Measurements from ENCODE around the gene ETNPPL. TPM values are rescaled to one million over a fixed set of nuclear protein-coding genes. Genes with fewer than 3 reads are reported as not detected.

ETNPPL gene
- total and polyA plus RNA-seq, 9 of the 15 experiments (the other 6 are each of a cell fraction or from before 2014, with no cell fraction given), result 0.06 to 0.14 TPM; not detected in 7

DNA sequence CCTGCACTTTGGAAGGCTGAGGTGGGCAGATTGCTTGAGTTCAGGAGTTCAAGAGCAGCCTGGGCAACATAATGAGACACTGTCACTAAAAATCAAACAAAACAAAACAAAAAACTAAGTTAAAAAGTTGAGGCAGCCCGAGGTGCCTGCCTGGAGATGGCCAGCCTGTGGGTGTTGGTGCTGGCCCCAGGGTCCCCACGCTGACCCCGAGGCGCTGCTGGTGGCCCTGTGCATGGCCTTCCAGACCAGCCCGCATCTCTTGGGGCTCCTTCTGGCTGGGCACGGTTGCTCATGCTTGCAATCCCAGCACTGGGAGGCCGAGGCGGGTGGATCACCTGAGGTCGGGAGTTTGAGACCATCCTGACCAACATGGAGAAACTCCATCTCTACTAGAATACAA is 4.4 kb downstream of the ETNPPL start:
- Histone ChIP-seq H3K9ac (ENCODE audit: insufficient read depth in 1 of 2, low read depth in 2 of 2, low read length in 2 of 2) (no peak overlapping the region), H3K27ac (ENCODE audit: extremely low read depth, low read depth, low read length) (no peak overlapping the region), H3K4me1 (replicated peaks in 1 of 2; ENCODE audit: control insufficient read depth in 2 of 2, insufficient read depth in 2 of 2, low read length in 2 of 2) (peaks cover 0 to 11% of the 10 kb centered on the region in 2 experiments; a peak in 3 of 5 replicates), H3K4me3 (no peak overlapping the region), H3K9me1 (ENCODE audit: control insufficient read depth, insufficient read depth, low read length) (no peaks in the 10 kb centered on the region), H3K27me3 (ENCODE audit: control insufficient read depth in 2 of 2, insufficient read depth in 2 of 2, low read length in 2 of 2) (peaks cover 30 to 36% of the 10 kb centered on the region in 2 experiments), H2AFZ (ENCODE audit: low read depth, low read length) (no peak overlapping the region), H3K4me2 (ENCODE audit: insufficient read depth, low read length) (no peak overlapping the region), H3K36me3 (ENCODE audit: control insufficient read depth, insufficient read depth, low read length) (no peaks in the 10 kb centered on the region), H4K20me1 (replicated peaks; ENCODE audit: control insufficient read depth, insufficient read depth, low read length) (no peaks in the 10 kb centered on the region), H3K9me3 (replicated peaks; ENCODE audit: control insufficient read depth, insufficient read depth, low read depth, low read length) (no peaks in the 10 kb centered on the region), H3K79me2 (ENCODE audit: control insufficient read depth, insufficient read depth, low read length) (no peaks in the 10 kb centered on the region)
- BruUV-seq (replicated peaks), result no TSS peak
- WGBS (ENCODE audit: insufficient coverage, low coverage, missing lambda C conversion rate), result 4% methylated on average over 9 of the region's 9 CpGs
- ChIA-PET POLR2A (no interaction called here), CTCF (ENCODE audit: low intra/inter-chr PET ratio) (no interaction called here)
- FAIRE-seq (no peak), DNase-seq (ENCODE audit: extremely low read depth in 1 of 4, low spot score in 3 of 4) (no peak), ATAC-seq (no peak)
- TF ChIP-seq E2F3 (CRISPR knock-in tag; IDR thresholded peaks at IDR 0.05) (no peak), ILK (tag; IDR thresholded peaks at IDR 0.05; ENCODE audit: borderline replicate concordance, low read depth) (no peak), SNIP1 (IDR thresholded peaks at IDR 0.05; ENCODE audit: low read depth) (no peak), TSC22D4 (tag; IDR thresholded peaks at IDR 0.05) (no peak), ATF7 (IDR thresholded peaks at IDR 0.05) (no peak), ATF6 (CRISPR knock-in tag; IDR thresholded peaks at IDR 0.05) (no peak), TGIF2 (CRISPR knock-in tag; IDR thresholded peaks at IDR 0.05) (no peak), ZFP36 (IDR thresholded peaks at IDR 0.05; ENCODE audit: low read depth, low read length, partially characterized antibody) (no peak), GABPA (tag; conservative IDR thresholded peaks at IDR 0.05; ENCODE audit: low read depth) (no peak), GATA2 (CRISPR knock-in tag; IDR thresholded peaks at IDR 0.05) (no peak), ZNF436 (CRISPR knock-in tag; IDR thresholded peaks at IDR 0.05) (no peak), ARID1B (IDR thresholded peaks at IDR 0.05) (no peak), KDM2B (CRISPR knock-in tag; IDR thresholded peaks at IDR 0.05) (no peak), ZNF165 (CRISPR knock-in tag; IDR thresholded peaks at IDR 0.05; ENCODE audit: borderline replicate concordance) (no peak), CHD2 (IDR thresholded peaks at IDR 0.05; ENCODE audit: low read depth, low read length) (no peak), CBFA2T3 (IDR thresholded peaks at IDR 0.05) (no peak), SP1 (CRISPR knock-in tag; IDR thresholded peaks at IDR 0.05) (no peak)
- intact Hi-C loops (cut with micrococcal nuclease) (no loop called here), in situ Hi-C loops (cut with MboI) (no loop called here)
